ENCODE data around the gene OFD1.
"Not testable (repeated sequence)": the region's sequence is repeated elsewhere in the genome, so short reads cannot be mapped to it uniquely, and the experiment has no call there.

Gene OFD1

GRCh38 chrX:13711141-13711540, 23.4 kb upstream of the OFD1 start:
- no peak for DNase-seq

GRCh38 chrX:13716455-13716854, 18.1 kb upstream of the OFD1 start:
- no peak for DNase-seq

GRCh38 chrX:13716905-13717304, 17.6 kb upstream of the OFD1 start:
- DNase-seq = peak; percentile 77

- no peak for DNase-seq
Observed at GRCh38 chrX:13717700-13718472, 16.7 kb upstream of the OFD1 start.

GRCh38 chrX:13719192-13719856, 15.2 kb upstream of the OFD1 start:
- no peak for DNase-seq

GRCh38 chrX:13721371-13721770, 13.2 kb upstream of the OFD1 start:
- DNase-seq = no peak

GRCh38 chrX:13721819-13722519, 12.6 kb upstream of the OFD1 start:
- no peak for DNase-seq

GRCh38 chrX:13724878-13725277, 9.7 kb upstream of the OFD1 start:
- DNase-seq = peak; percentile 81

- not testable (repeated sequence) for DNase-seq
Observed at GRCh38 chrX:13726583-13726982, 8.0 kb upstream of the OFD1 start.

- not testable (repeated sequence) for DNase-seq
Observed at GRCh38 chrX:13730523-13730922, 4.0 kb upstream of the OFD1 start.

- no peak for DNase-seq
Observed at GRCh38 chrX:13732246-13733067, 2.1 kb upstream of the OFD1 start.

- no peak for DNase-seq
Observed at GRCh38 chrX:13733506-13733905, 1.0 kb upstream of the OFD1 start.

GRCh38 chrX:13741695-13742094, 7.1 kb downstream of the OFD1 start:
- no peak for DNase-seq

GRCh38 chrX:13742397-13743176, 8.0 kb downstream of the OFD1 start:
- peak; percentile 74 for DNase-seq

GRCh38 chrX:13747836-13748235, 13.3 kb downstream of the OFD1 start:
- peak; percentile 67 for DNase-seq

- no peak for DNase-seq
Observed at GRCh38 chrX:13748486-13748885, 13.9 kb downstream of the OFD1 start.

- DNase-seq = no peak
Observed at GRCh38 chrX:13750204-13750603, 15.7 kb downstream of the OFD1 start.

GRCh38 chrX:13750812-13751211, 16.3 kb downstream of the OFD1 start:
- no peak for DNase-seq

- no peak for DNase-seq
Observed at GRCh38 chrX:13752141-13752540, 17.6 kb downstream of the OFD1 start.

GRCh38 chrX:13752646-13753045, 18.1 kb downstream of the OFD1 start:
- no peak for DNase-seq

GRCh38 chrX:13754765-13755164, 20.2 kb downstream of the OFD1 start:
- no peak for DNase-seq

GRCh38 chrX:13755254-13755653, 20.7 kb downstream of the OFD1 start:
- no peak for DNase-seq
